GM19395 (cell line): Measurements from ENCODE around the gene FAM236C.
"Not testable (repeated sequence)": the region's sequence is repeated elsewhere in the genome, so short reads cannot be mapped to it uniquely, and the experiment has no call there.

Source experiments
- ATAC-seq: cut with Tn5 transposase; IDR thresholded peaks from one replicate; pipeline ENCODE4 v1.9.1; 2021; ENCODE audit warnings: mild to moderate bottlenecking, moderate library complexity; ENCODE audit not compliant: unreplicated experiment

The FAM236C gene

GRCh38 chrX:72912315-72912714 lies at the start of gene FAM236C:
TSS of gene FAM236C (plus strand) at chrX:72912615. CDS start at chrX:72912715, 100 bp downstream.
- ATAC-seq: not testable (repeated sequence)

- ATAC-seq: not testable (repeated sequence)
Observed at GRCh38 chrX:72882898-72883297, 29.5 kb upstream of the FAM236C start.

GRCh38 chrX:72889740-72890139 lies 22.7 kb upstream of the FAM236C start:
- ATAC-seq: not testable (repeated sequence)

- not testable (repeated sequence) for ATAC-seq
Observed at GRCh38 chrX:72916096-72916495, 3.7 kb downstream of the FAM236C start.

- ATAC-seq: not testable (repeated sequence)
Observed at GRCh38 chrX:72932283-72932682, 19.9 kb downstream of the FAM236C start.

GRCh38 chrX:72936455-72936854 lies 24.0 kb downstream of the FAM236C start:
- ATAC-seq: not testable (repeated sequence)

GRCh38 chrX:72936882-72937455 lies 24.6 kb downstream of the FAM236C start:
- not testable (repeated sequence) for ATAC-seq

GRCh38 chrX:72937906-72938305 lies 25.5 kb downstream of the FAM236C start, which contains the start of gene FAM236A:
TSS of gene FAM236A (plus strand) at chrX:72938206. CDS start at chrX:72938263, 57 bp downstream.
- not testable (repeated sequence) for ATAC-seq

- not testable (repeated sequence) for ATAC-seq
Observed at GRCh38 chrX:72942272-72942671, 29.9 kb downstream of the FAM236C start.

GRCh38 chrX:72943035-72943818 lies 30.8 kb downstream of the FAM236C start:
- peak; percentile 61 for ATAC-seq

GRCh38 chrX:72943819-72944169 lies 31.4 kb downstream of the FAM236C start, which contains the start of gene DMRTC1:
TSS of gene DMRTC1 (minus strand) at chrX:72943837. CDS start at chrX:72875694, 68,143 bp downstream.
- ATAC-seq: peak; percentile 88

- ATAC-seq: not testable (repeated sequence)
Observed at GRCh38 chrX:72959971-72960370, 47.6 kb downstream of the FAM236C start.
